Left lung (tissue), 10 donors: ENCODE measurements around the gene ARFGAP3. TPM values are rescaled to one million over a fixed set of nuclear protein-coding genes. Genes with fewer than 3 reads are reported as not detected.

Experiments used
- ATAC-seq: fragments of 200-7000 bp; cut with Tn5 transposase; one replicate; pipeline ENCODE4 v1.9.1; 2020; ENCODE audit warnings: moderate library complexity
- DNase-seq, 4 donors: peaks; one replicate each; pipeline ENCODE4 v3.0.0-alpha.2; 2013 to 2020
- H3K27ac ChIP-seq, 2 donors: fragments of 200-600 bp; sonication (generic) in 1 of 2; one replicate each; pipeline versions ENCODE4 v1.5.0 to v1.8.0; 2020 to 2021
- H3K27me3 ChIP-seq, 2 donors: fragments of 200-600 bp; sonication (generic) in 1 of 2; one replicate each; pipeline versions ENCODE4 v1.5.0 to v1.8.0; 2020 to 2021
- H3K36me3 ChIP-seq, 2 donors: fragments of 200-600 bp; sonication (generic) in 1 of 2; one replicate each; pipeline versions ENCODE4 v1.5.0 to v1.8.0; 2020 to 2021
- H3K4me1 ChIP-seq, 2 donors: fragments of 200-600 bp; one replicate each; pipeline ENCODE4 v1.8.0; 2021
- H3K4me3 ChIP-seq, 2 donors: fragments of 200-600 bp; sonication (generic) in 1 of 2; one replicate each; pipeline versions ENCODE4 v1.5.0 to v1.8.0; 2020 to 2021; ENCODE audit warnings: mild to moderate bottlenecking in 1 of 2
- H3K9me3 ChIP-seq, 2 donors: fragments of 200-600 bp; sonication (generic) in 1 of 2; one replicate each; pipeline versions ENCODE4 v1.5.0 to v1.8.0; 2020 to 2021
- CTCF ChIP-seq, 2 donors: fragments of 200-600 bp; sonication (generic) in 1 of 2; IDR thresholded peaks; one replicate each; pipeline versions ENCODE4 v1.5.0 to v1.8.0; 2021; ENCODE audit warnings: antibody characterized with exemption in 2 of 2
- intact Hi-C, 2 donors: fragments of 100-400 bp; cut with DNase I; formaldehyde crosslinking; loops; one replicate each; pipeline versions ENCODE4 v1.11.2 to v1.14.2; 2022
- polyA plus RNA-seq, 6 donors: library from polyadenylated mRNA; unstranded; fragments of 120-200 nt; gene quantifications; one replicate each; pipeline ENCODE4 v1.2.1, GENCODE V29; 2013; ENCODE audit not compliant: insufficient read length in 6 of 6
- total RNA-seq, 2 donors: library from RNA; stranded (reverse); fragmentation: NEBNext Ultra II Directional; extraction: Animal tissue kit (Norgen Biotek cat#: 25700); gene quantifications; one replicate each; pipeline ENCODE4 v1.2.1, GENCODE V29; 2021
- donor health status: DM: no; HTN: yes; CAD: no.
- donor health status: DM: no; HTN: no; CAD: no.

The ARFGAP3 gene
- total and polyA plus RNA-seq, 8 donors = 42.4 to 58.1 (median 49.6) TPM

DNA sequence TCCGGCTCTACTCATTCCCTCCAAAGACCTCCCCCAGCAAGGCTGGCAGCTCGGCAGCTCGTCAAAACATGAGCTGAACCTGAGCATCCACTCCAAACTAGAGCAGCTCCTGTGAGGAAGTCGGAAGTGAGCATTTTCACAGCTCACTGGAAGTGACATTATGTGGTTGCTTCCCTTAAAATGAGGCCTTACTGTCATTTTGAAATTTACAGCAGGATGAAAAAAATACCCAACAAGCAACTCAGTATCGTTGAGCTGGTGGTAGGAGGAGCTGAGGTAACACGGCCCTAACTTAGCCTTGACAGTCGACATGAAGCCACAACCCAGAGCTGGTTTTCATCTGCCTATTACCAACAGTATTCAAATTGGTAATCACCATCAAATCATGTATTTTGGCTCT lies 38.0 kb upstream of the ARFGAP3 start:
- Histone ChIP-seq H3K36me3 (peaks cover 0 to 26% of the 10 kb centered on the region in 2 donors), H3K4me3 (no peak overlapping the region), H3K9me3 (no peaks in the 10 kb centered on the region), H3K27ac (peak overlapping the region; percentile 69 to 89), H3K4me1 (peaks cover 8 to 82% of the 10 kb centered on the region in 2 donors), H3K27me3 (no peaks in the 10 kb centered on the region)
- TF ChIP-seq CTCF (IDR thresholded peaks at IDR 0.05) = no peak
- ATAC-seq (peak; percentile 25), DNase-seq (no peak)
- intact Hi-C loops = no loop called here

DNA sequence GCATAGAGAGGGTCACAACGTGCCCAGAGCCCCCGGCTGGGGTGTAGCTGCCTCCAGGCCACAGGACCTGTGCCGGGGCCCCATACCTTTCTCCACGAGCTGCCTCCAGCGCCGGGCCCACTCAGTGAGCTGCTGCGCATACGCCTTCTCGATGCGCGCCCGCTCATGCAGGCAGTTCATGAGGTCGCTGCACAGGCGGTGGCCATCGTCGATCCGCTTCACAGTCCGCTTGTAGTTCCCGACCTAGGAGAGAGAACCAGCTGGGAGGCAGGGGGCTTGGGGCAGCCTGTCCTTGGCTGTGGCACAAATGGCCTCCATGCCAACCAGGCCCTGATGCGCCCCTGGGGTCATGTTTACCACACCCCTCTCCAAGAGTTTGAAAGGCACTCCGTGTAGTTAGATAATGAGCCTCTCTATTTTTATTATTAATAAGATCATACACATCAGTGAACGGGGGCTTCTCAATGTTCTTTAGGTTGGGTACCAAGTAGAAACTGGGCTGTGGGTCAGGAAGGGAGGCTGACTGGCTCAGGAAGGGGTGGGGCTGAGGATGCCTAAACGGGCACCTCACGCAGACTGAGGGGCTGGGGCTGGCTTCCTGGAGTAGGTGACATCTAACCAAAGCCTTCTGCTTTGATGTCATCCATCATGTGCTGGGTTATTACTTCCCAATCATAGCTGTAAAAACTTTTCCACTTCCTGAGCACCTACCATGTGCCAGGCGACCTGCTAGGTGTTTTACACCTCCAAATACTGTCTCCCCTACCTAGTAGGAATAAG lies 36.5 kb upstream of the ARFGAP3 start:
- no peaks in the 10 kb centered on the region for H3K9me3 ChIP-seq
- peaks cover 8 to 94% of the 10 kb centered on the region in 2 donors for H3K4me1 ChIP-seq
- H3K27ac ChIP-seq = peak overlapping the region in 1 of 2 donors; percentile 89
- intact Hi-C loops = no loop called here
- H3K27me3 ChIP-seq = no peaks in the 10 kb centered on the region
- TF ChIP-seq CTCF (IDR thresholded peaks at IDR 0.05) = no peak
- no peak for DNase-seq
- H3K36me3 ChIP-seq = peaks cover 0 to 32% of the 10 kb centered on the region in 2 donors
- no peak overlapping the region for H3K4me3 ChIP-seq
- no peak for ATAC-seq

DNA sequence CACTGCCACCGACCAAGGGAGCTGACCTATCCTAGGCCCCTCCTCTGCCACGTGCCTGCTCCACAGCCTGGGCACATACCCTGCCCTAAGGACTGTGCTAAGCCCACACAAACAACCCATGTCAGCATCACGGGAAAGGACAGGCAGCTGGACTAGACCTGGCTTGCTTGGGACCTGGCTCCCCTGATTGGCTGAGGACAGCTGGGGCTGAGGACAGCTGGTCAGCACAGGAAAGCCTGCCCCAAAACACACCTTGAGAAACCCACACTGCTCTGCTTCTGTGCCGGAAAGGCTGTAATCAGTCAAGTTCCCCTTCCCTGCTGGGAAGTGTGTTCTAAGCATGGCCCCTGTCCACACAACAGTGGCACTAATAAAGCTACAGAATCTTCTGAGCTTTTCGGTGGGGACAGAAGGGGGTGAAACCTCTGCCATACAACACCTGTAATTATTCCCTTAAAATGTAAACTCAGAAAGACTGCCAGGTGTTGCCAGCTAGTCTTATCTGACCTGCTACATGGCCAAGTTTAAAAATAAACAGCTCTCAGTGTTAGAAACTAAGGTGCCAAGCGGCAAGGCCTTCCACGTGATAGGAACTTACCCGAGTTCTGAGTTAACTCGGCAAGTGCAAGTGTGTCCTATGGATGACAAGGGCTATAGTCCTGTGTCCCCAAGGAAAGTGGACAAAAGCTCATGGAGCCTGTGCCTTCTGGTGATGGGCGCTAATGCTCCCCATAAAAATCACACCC lies 35.7 kb upstream of the ARFGAP3 start:
- TF ChIP-seq CTCF (IDR thresholded peaks at IDR 0.05) = no peak
- DNase-seq (no peak), ATAC-seq (peak; percentile 22)
- H3K4me3 ChIP-seq = no peak overlapping the region
- H3K27ac ChIP-seq = peak overlapping the region; percentile 73 to 89
- peaks cover 0 to 40% of the 10 kb centered on the region in 2 donors for H3K36me3 ChIP-seq
- intact Hi-C loops = no loop called here
- peaks cover 8 to 97% of the 10 kb centered on the region in 2 donors for H3K4me1 ChIP-seq
- H3K9me3 ChIP-seq = no peaks in the 10 kb centered on the region
- no peaks in the 10 kb centered on the region for H3K27me3 ChIP-seq

DNA sequence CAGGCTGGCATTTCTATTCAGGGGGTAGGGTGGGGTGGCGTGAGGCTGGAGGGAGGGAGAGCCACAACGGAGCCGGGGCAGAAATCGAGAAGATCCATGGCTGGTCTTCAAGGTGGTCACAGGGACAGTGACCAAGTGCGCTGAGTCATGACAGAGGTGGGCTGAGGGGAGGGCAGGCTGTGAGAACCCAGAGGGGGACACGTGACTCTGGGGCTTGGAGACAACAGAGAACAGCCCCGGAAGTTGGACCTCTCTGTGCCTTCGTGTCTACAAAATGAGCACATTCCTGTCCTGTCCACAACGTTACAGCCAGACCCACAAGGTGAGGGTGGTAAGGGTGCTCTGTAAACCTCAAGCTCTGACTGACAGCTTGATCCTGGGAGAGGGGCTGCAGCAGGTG lies 35.1 kb upstream of the ARFGAP3 start:
- no peak for ATAC-seq
- peak overlapping the region; percentile 73 to 89 for H3K27ac ChIP-seq
- intact Hi-C loops = no loop called here

More for the DNA sequence above, 35.1 kb upstream of the ARFGAP3 start:
- H3K36me3 ChIP-seq = peaks cover 0 to 46% of the 10 kb centered on the region in 2 donors
- DNase-seq = peak in 1 of 4 donors; percentile 45
- H3K4me3 ChIP-seq = no peak overlapping the region
- H3K9me3 ChIP-seq = no peaks in the 10 kb centered on the region
- no peaks in the 10 kb centered on the region for H3K27me3 ChIP-seq
- peaks cover 8 to 97% of the 10 kb centered on the region in 2 donors for H3K4me1 ChIP-seq
- no peak for TF ChIP-seq CTCF (IDR thresholded peaks at IDR 0.05)
